ENCODE data around the gene KCNAB3. TPM values are rescaled to one million over a fixed set of nuclear protein-coding genes. Genes with fewer than 3 reads are reported as not detected.
A peak's percentile ranks its signal among the peaks of the same experiment; 100 is the strongest.

KCNAB3 gene
- total and polyA plus RNA-seq, 2 donors (not counting 1 experiment from before 2014, with no cell fraction given), result 0.33 to 0.69 TPM

DNA sequence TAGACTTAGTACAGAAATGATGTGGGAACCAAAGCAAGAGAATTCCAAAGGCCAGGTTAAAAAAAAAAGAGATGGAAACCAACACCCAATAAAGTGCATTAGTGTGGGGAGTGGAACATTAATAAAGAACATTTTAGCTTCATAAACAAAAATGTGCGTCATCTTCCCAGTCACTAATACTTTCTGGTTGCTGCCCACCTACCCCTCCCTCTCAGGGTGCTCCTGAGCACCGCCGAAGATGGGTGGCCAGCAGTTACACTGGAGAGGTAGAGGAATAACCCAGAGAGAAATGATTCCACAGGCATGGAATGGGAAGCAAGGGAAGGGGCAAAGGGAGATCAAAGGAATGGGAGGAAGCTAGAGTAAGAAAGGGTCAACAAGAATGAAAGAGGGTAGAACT lies 47.0 kb downstream of the KCNAB3 start:
- DNase-seq (ENCODE audit: low read depth in 2 of 2), result peak in 1 of 2 donors; percentile 9
- Histone ChIP-seq H2AFZ (ENCODE audit: low read length) (no peak overlapping the region), H3K4me1 (ENCODE audit: control insufficient read depth, extremely low read depth, insufficient read depth, low read length) (no peaks in the 10 kb centered on the region), H3K9me3 (ENCODE audit: control insufficient read depth, insufficient read depth, low read depth, low read length) (no peaks in the 10 kb centered on the region), H3K9ac (ENCODE audit: insufficient read depth, low read length) (no peak overlapping the region), H3K79me2 (ENCODE audit: control insufficient read depth, insufficient read depth, low read length) (peaks cover 7% of the 10 kb centered on the region), H4K20me1 (ENCODE audit: control insufficient read depth, extremely low read depth, insufficient read depth, low read length) (no peaks in the 10 kb centered on the region), H3K4me2 (ENCODE audit: extremely low read depth, insufficient read depth, low read length) (peak overlapping the region; percentile 63), H3K4me3 (replicated peaks in 1 of 4; ENCODE audit: control extremely low read depth in 1 of 4, insufficient read depth in 1 of 4, low read depth in 3 of 4, low read length in 4 of 4) (peak overlapping the region in 2 of 4 experiments; percentile 20 to 72), H3K27me3 (ENCODE audit: control insufficient read depth, insufficient read depth, low read length) (no peaks in the 10 kb centered on the region), H3K27ac (ENCODE audit: insufficient read depth, low read length) (no peak overlapping the region), H3K36me3 (ENCODE audit: control insufficient read depth, insufficient read depth, low read length) (peaks cover 2% of the 10 kb centered on the region)
- TF ChIP-seq CTCF (conservative IDR thresholded peaks at IDR 0.05 in 1 of 2, IDR thresholded peaks at IDR 0.05 in 1 of 2; ENCODE audit: low read depth in 1 of 2, low read length in 2 of 2) (no peak), EZH2 (IDR thresholded peaks at IDR 0.05; ENCODE audit: low read length, missing control alignments) (no peak)

- no peaks in the 10 kb centered on the region for H4K20me1 ChIP-seq (ENCODE audit: control insufficient read depth, extremely low read depth, insufficient read depth, low read length)
- H3K9me3 ChIP-seq (ENCODE audit: control insufficient read depth, insufficient read depth, low read depth, low read length), result no peaks in the 10 kb centered on the region
- no peak for DNase-seq (ENCODE audit: low read depth in 2 of 2)
- no peak overlapping the region for H3K4me3 ChIP-seq (replicated peaks in 1 of 4; ENCODE audit: control extremely low read depth in 1 of 4, insufficient read depth in 1 of 4, low read depth in 3 of 4, low read length in 4 of 4)
- H3K27me3 ChIP-seq (ENCODE audit: control insufficient read depth, insufficient read depth, low read length), result no peaks in the 10 kb centered on the region
- peaks cover 7% of the 10 kb centered on the region for H3K79me2 ChIP-seq (ENCODE audit: control insufficient read depth, insufficient read depth, low read length)
- no peak overlapping the region for H3K4me2 ChIP-seq (ENCODE audit: extremely low read depth, insufficient read depth, low read length)
- H3K4me1 ChIP-seq (ENCODE audit: control insufficient read depth, extremely low read depth, insufficient read depth, low read length), result no peaks in the 10 kb centered on the region
- H2AFZ ChIP-seq (ENCODE audit: low read length), result no peak overlapping the region
- no peak overlapping the region for H3K9ac ChIP-seq (ENCODE audit: insufficient read depth, low read length)
- TF ChIP-seq EZH2 (IDR thresholded peaks at IDR 0.05; ENCODE audit: low read length, missing control alignments), result no peak
- TF ChIP-seq CTCF (conservative IDR thresholded peaks at IDR 0.05 in 1 of 2, IDR thresholded peaks at IDR 0.05 in 1 of 2; ENCODE audit: low read depth in 1 of 2, low read length in 2 of 2), result no peak
- H3K36me3 ChIP-seq (ENCODE audit: control insufficient read depth, insufficient read depth, low read length), result peaks cover 2% of the 10 kb centered on the region
- H3K27ac ChIP-seq (ENCODE audit: insufficient read depth, low read length), result no peak overlapping the region
Observed at GRCh38 chr17:7882068-7882467, 47.6 kb downstream of the KCNAB3 start.

DNA sequence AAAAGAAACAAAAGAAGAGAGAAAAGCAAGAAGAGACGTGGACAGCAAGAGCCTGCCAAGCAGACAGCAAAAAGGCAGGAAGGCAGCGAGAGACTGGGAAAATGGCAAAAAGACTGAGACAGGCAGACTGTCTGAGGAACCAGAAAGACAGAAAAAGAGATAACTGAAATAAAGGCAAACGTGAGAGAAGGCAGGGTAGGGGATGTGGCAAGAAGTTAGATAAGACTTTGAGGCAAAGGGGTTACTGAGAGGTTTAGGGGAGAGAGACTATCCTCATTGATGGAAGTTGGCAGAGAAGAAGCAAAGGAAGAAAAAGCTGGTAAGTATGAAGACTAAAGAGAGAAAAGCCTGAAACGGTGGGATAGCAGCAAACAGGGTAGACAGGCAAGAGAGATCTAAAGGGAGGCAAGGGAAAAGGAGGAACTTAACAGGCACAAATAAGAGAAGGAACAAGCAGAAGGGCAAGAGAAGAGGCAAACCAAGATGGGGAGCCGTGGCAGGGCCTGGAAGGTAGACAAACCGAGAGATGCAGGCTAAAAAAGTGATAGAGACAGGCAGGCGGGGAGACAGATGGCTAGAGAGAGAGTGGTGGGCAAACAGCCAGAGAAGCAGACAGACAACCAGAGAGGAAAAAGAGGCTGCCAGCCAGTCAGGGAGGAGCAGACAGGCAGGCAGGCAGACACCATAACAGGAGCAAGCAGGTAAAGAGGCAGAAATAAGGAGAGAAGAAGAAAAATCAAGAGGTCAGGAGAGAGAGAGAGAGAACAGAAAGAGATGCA lies 48.2 kb downstream of the KCNAB3 start:
- H3K4me3 ChIP-seq (replicated peaks in 1 of 4; ENCODE audit: control extremely low read depth in 1 of 4, insufficient read depth in 1 of 4, low read depth in 3 of 4, low read length in 4 of 4), result no peak overlapping the region
- no peaks in the 10 kb centered on the region for H3K9me3 ChIP-seq (ENCODE audit: control insufficient read depth, insufficient read depth, low read depth, low read length)
- H3K79me2 ChIP-seq (ENCODE audit: control insufficient read depth, insufficient read depth, low read length), result peaks cover 7% of the 10 kb centered on the region
- no peak overlapping the region for H2AFZ ChIP-seq (ENCODE audit: low read length)
- no peaks in the 10 kb centered on the region for H3K27me3 ChIP-seq (ENCODE audit: control insufficient read depth, insufficient read depth, low read length)
- DNase-seq (ENCODE audit: low read depth in 2 of 2), result peak in 1 of 2 donors; percentile 6
- H3K9ac ChIP-seq (ENCODE audit: insufficient read depth, low read length), result no peak overlapping the region
- H3K27ac ChIP-seq (ENCODE audit: insufficient read depth, low read length), result no peak overlapping the region
- no peaks in the 10 kb centered on the region for H4K20me1 ChIP-seq (ENCODE audit: control insufficient read depth, extremely low read depth, insufficient read depth, low read length)
- H3K4me1 ChIP-seq (ENCODE audit: control insufficient read depth, extremely low read depth, insufficient read depth, low read length), result no peaks in the 10 kb centered on the region
- H3K4me2 ChIP-seq (ENCODE audit: extremely low read depth, insufficient read depth, low read length), result no peak overlapping the region
- peaks cover 2% of the 10 kb centered on the region for H3K36me3 ChIP-seq (ENCODE audit: control insufficient read depth, insufficient read depth, low read length)
- TF ChIP-seq CTCF (conservative IDR thresholded peaks at IDR 0.05 in 1 of 2, IDR thresholded peaks at IDR 0.05 in 1 of 2; ENCODE audit: low read depth in 1 of 2, low read length in 2 of 2), result no peak
- TF ChIP-seq EZH2 (IDR thresholded peaks at IDR 0.05; ENCODE audit: low read length, missing control alignments), result no peak
